H1 (cell line): ENCODE data around the gene ABHD10. TPM values are rescaled to one million over a fixed set of nuclear protein-coding genes. Genes with fewer than 3 reads are reported as not detected.

Experiments
- CTCF ChIA-PET: fragments of 300-600 bp; sonication (Branson Sonifier 250); formaldehyde crosslinking; loops from one replicate; lab custom pipeline; 2021; ENCODE audit not compliant: partially characterized antibody; lab: Charles Lee
- POLR2A ChIA-PET: fragments of 300-600 bp; sonication (Branson Sonifier 250); formaldehyde crosslinking; loops from one replicate; lab custom pipeline; 2021; ENCODE audit warnings: inconsistent platforms; ENCODE audit not compliant: partially characterized antibody; lab: Charles Lee
- DNase-seq, 2 experiments: peaks; one replicate each; pipeline versions ENCODE4 v3.0.0 to v3.0.0-alpha.2; 2010 to 2022; ENCODE audit warnings: low spot score in 2 of 2, low read depth in 1 of 2, mixed read lengths in 1 of 2
- FAIRE-seq: peaks from 2 replicates; lab custom pipeline; 2011; peaks lifted over from hg19 to GRCh38; lab: Jason Lieb, UNC
- H2AFZ ChIP-seq: 2 replicates; pipeline ENCODE4 v1.8.1; 2012; ENCODE audit warnings: low read length, inconsistent platforms
- H2AK5ac ChIP-seq: 2 replicates; pipeline ENCODE4 v1.6.1; 2013; ENCODE audit warnings: low read depth, low read length
- H2BK120ac ChIP-seq: replicated peaks from 2 replicates; pipeline ENCODE3; 2013; ENCODE audit warnings: low read depth, low read length, inconsistent platforms
- H2BK12ac ChIP-seq: 2 replicates; pipeline ENCODE4 v1.6.1; 2013; ENCODE audit warnings: low read depth, low read length
- H2BK15ac ChIP-seq: 2 replicates; pipeline ENCODE4 v1.6.1; 2013; ENCODE audit warnings: low read length
- H2BK20ac ChIP-seq: 2 replicates; pipeline ENCODE4 v1.6.1; 2013; ENCODE audit warnings: low read length
- H2BK5ac ChIP-seq: 2 replicates; pipeline ENCODE4 v1.6.1; 2013; ENCODE audit warnings: low read depth, low read length
- H3K14ac ChIP-seq: 2 replicates; pipeline ENCODE4 v1.6.1; 2013; ENCODE audit warnings: inconsistent platforms; ENCODE audit not compliant: insufficient read length
- H3K18ac ChIP-seq: 2 replicates; pipeline ENCODE4 v1.6.1; 2013; ENCODE audit warnings: low read length; ENCODE audit errors: extremely low read depth
- H3K23ac ChIP-seq: 2 replicates; pipeline ENCODE4 v1.6.1; 2013; ENCODE audit warnings: inconsistent platforms; ENCODE audit not compliant: insufficient read length
- H3K23me2 ChIP-seq: 2 replicates; pipeline ENCODE4 v1.6.1; 2013; ENCODE audit warnings: low read depth, low read length
- H3K27ac ChIP-seq: 2 replicates; pipeline ENCODE4 v1.6.1; 2011; ENCODE audit warnings: low read depth, low read length, inconsistent platforms
- H3K27me3 ChIP-seq, 4 experiments: replicated peaks in 1 of 4; 1 replicate in 1 of 4; 2 replicates in 3 of 4; pipeline versions ENCODE4 v1.6.1 to v1.8.1; 2011 to 2013; ENCODE audit warnings: low read length in 3 of 4, mild to moderate bottlenecking in 3 of 4, inconsistent platforms in 2 of 4, mixed read lengths in 2 of 4, moderate library complexity in 1 of 4; ENCODE audit not compliant: control insufficient read depth in 3 of 4, insufficient read depth in 3 of 4; ENCODE audit errors: extremely low read depth in 1 of 4
- H3K36me3 ChIP-seq, 4 experiments: 2 replicates each; pipeline versions ENCODE4 v1.6.1 to v1.8.1; 2011 to 2013; ENCODE audit warnings: mild to moderate bottlenecking in 4 of 4, low read length in 3 of 4, moderate library complexity in 2 of 4, control low read depth in 1 of 4, inconsistent platforms in 1 of 4; ENCODE audit not compliant: insufficient read depth in 4 of 4, control insufficient read depth in 2 of 4
- H3K4ac ChIP-seq: replicated peaks from 2 replicates; pipeline ENCODE3; 2013; ENCODE audit warnings: low read length, low read depth, mixed read lengths, inconsistent platforms; ENCODE audit not compliant: insufficient read length
- H3K4me1 ChIP-seq, 4 experiments: replicated peaks in 1 of 4; 1 replicate in 1 of 4; 2 replicates in 3 of 4; pipeline versions ENCODE4 v1.6.1 to v1.8.1; 2011 to 2013; ENCODE audit warnings: low read length in 3 of 4, inconsistent platforms in 2 of 4, mixed read lengths in 1 of 4; ENCODE audit not compliant: insufficient read depth in 4 of 4, control insufficient read depth in 3 of 4
- H3K4me2 ChIP-seq, 2 experiments: 2 replicates each; pipeline versions ENCODE4 v1.6.1 to v1.8.1; 2011 to 2013; ENCODE audit warnings: low read depth in 2 of 2, low read length in 2 of 2, control low read depth in 1 of 2, inconsistent platforms in 1 of 2, mild to moderate bottlenecking in 1 of 2; ENCODE audit not compliant: insufficient read depth in 1 of 2
- H3K4me3 ChIP-seq, 4 experiments: fragments of 200-600, 300-600 bp in 1 of 4; sonication (generic), shearing (Covaris generic), sonication (Bioruptor Twin) in 1 of 4; 2 replicates each; pipeline versions ENCODE4 v1.5.1 to v1.8.1; 2011 to 2016; ENCODE audit warnings: low read length in 4 of 4, low read depth in 3 of 4, control low read depth in 2 of 4, inconsistent platforms in 2 of 4, mild to moderate bottlenecking in 2 of 4, mixed read lengths in 1 of 4, moderate library complexity in 1 of 4; ENCODE audit not compliant: insufficient read depth in 2 of 4; ENCODE audit errors: extremely low read depth in 1 of 4
- H3K56ac ChIP-seq: replicated peaks from 2 replicates; pipeline ENCODE3; 2013; ENCODE audit warnings: low read depth, mild to moderate bottlenecking, mixed read lengths, low read length, inconsistent platforms; ENCODE audit not compliant: insufficient read length
- H3K79me1 ChIP-seq: 2 replicates; pipeline ENCODE4 v1.6.1; 2013; ENCODE audit warnings: low read depth, low read length, control low read depth
- H3K79me2 ChIP-seq, 2 experiments: 2 replicates each; pipeline versions ENCODE4 v1.6.1 to v1.8.1; 2012 to 2013; ENCODE audit warnings: low read length in 2 of 2, mild to moderate bottlenecking in 2 of 2, inconsistent platforms in 1 of 2; ENCODE audit not compliant: insufficient read depth in 2 of 2, control insufficient read depth in 1 of 2
- H3K9ac ChIP-seq, 4 experiments: replicated peaks in 1 of 4; 1 replicate in 1 of 4; 2 replicates in 3 of 4; pipeline versions ENCODE4 v1.6.1 to v1.8.1; 2011 to 2013; ENCODE audit warnings: low read depth in 3 of 4, low read length in 3 of 4, control low read depth in 2 of 4, mild to moderate bottlenecking in 2 of 4, moderate library complexity in 2 of 4, inconsistent platforms in 1 of 4; ENCODE audit errors: extremely low read depth in 1 of 4
- H3K9me3 ChIP-seq, 2 experiments: 2 replicates each; pipeline versions ENCODE4 v1.6.1 to v1.8.1; 2012 to 2013; ENCODE audit warnings: mild to moderate bottlenecking in 2 of 2, moderate library complexity in 2 of 2, control low read depth in 1 of 2, inconsistent platforms in 1 of 2, low read depth in 1 of 2, low read length in 1 of 2, mixed read lengths in 1 of 2; ENCODE audit not compliant: insufficient read depth in 2 of 2
- H4K20me1 ChIP-seq, 2 experiments: replicated peaks in 1 of 2; 2 replicates each; pipeline versions ENCODE3 to v1.8.1; 2011 to 2013; ENCODE audit warnings: inconsistent platforms in 2 of 2, low read length in 2 of 2, mild to moderate bottlenecking in 1 of 2; ENCODE audit not compliant: insufficient read depth in 2 of 2, control insufficient read depth in 1 of 2
- H4K5ac ChIP-seq: 2 replicates; pipeline ENCODE4 v1.6.1; 2013; ENCODE audit warnings: low read length, low read depth, mixed read lengths, inconsistent platforms; ENCODE audit not compliant: insufficient read length
- H4K8ac ChIP-seq: 2 replicates; pipeline ENCODE4 v1.8.0; 2013; ENCODE audit warnings: mild to moderate bottlenecking, moderate library complexity, low read length, inconsistent platforms; ENCODE audit not compliant: insufficient read depth; ENCODE audit errors: extremely low read depth
- H4K91ac ChIP-seq: replicated peaks from 2 replicates; pipeline ENCODE3; 2013; ENCODE audit warnings: low read length, mixed read lengths, inconsistent platforms; ENCODE audit not compliant: insufficient read length
- ATF2 ChIP-seq: IDR thresholded peaks from 2 replicates; pipeline ENCODE4 v1.6.1; 2012; ENCODE audit warnings: low read length, inconsistent platforms
- CEBPB ChIP-seq: IDR thresholded peaks from 2 replicates; pipeline ENCODE4 v1.6.1; 2012; ENCODE audit warnings: low read depth, low read length
- NRF1 ChIP-seq: IDR thresholded peaks from 2 replicates; pipeline ENCODE4 v1.6.1; 2011; ENCODE audit warnings: mild to moderate bottlenecking, low read depth, low read length, improper control_type of control experiment
- SIX5 ChIP-seq: IDR thresholded peaks from 2 replicates; pipeline ENCODE4 v1.6.1; 2011; ENCODE audit warnings: mild to moderate bottlenecking, low read depth, low read length
- SP2 ChIP-seq: IDR thresholded peaks from 2 replicates; pipeline ENCODE4 v1.6.1; 2012; ENCODE audit warnings: mild to moderate bottlenecking, low read length, inconsistent platforms
- WGBS, 2 experiments: shearing (Covaris generic) in 1 of 2; methylation state at CpG; one replicate each; pipeline versions ENCODE4 v1.1.6 to v1.1.7; 2013 to 2015; ENCODE audit warnings: low lambda C conversion rate in 2 of 2, mixed read lengths in 2 of 2, inconsistent platforms in 1 of 2, low coverage in 1 of 2, missing lambda C conversion rate in 1 of 2; ENCODE audit not compliant: insufficient replicate concordance in 2 of 2, insufficient coverage in 1 of 2, insufficient read length in 1 of 2; ENCODE audit errors: extremely low coverage in 1 of 2, missing lambda C conversion rate in 1 of 2; 5-methylcytosine and 5-hydroxymethylcytosine counted together
- polyA plus RNA-seq, 7 experiments: library from polyadenylated mRNA; depleted of rRNA in 3 of 7; stranded (reverse) in 5 of 7; unstranded in 2 of 7; fragments of >200 nt in 5 of 7; fragments of 200-250 nt in 2 of 7; gene quantifications; 1 replicate in 5 of 7; 2 replicates in 1 of 7; 4 replicates in 1 of 7; pipeline versions ENCODE4 v1.2.1 to v1.2.3, GENCODE V29; 2011 to 2013; ENCODE audit warnings: missing spikeins in 2 of 7, mixed read lengths in 2 of 7
- total RNA-seq: library from RNA; stranded (reverse); fragmentation: NEBNext Ultra II Directional; extraction: Animal tissue kit (Norgen Biotek cat#: 25700); gene quantifications from 2 replicates; pipeline ENCODE4 v1.2.1, GENCODE V29; 2021

Gene ABHD10
- total and polyA plus RNA-seq, 2 of the 8 experiments (the other 6 are each of a cell fraction or from before 2014, with no cell fraction given): 10.9 to 24.6 TPM

DNA sequence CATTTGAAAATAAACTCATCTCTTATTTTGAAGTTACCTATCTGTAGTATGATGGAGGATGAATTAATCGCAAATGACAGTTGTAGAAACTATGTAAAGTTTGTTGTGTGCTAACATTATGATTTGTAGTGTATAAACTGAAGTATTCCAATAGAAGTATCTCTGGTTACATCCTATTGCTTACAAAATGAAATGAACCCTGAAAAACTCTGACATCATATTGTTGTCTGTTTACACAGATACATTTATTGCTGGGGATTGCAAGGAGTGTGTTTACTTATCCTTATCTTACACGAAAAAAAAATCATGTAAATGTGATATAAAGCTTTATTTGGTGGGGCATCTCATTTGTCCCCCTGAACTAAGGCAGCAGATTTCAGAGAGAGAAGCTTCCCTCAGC is 2.6 kb upstream of the ABHD10 start:
- DNase-seq (no peak), FAIRE-seq (no peak)
- Histone ChIP-seq H3K79me2 (peaks cover 0 to 17% of the 10 kb centered on the region in 2 experiments; a peak in 3 of 4 replicates), H4K5ac (no peak overlapping the region), H2BK20ac (no peak overlapping the region), H2BK120ac (no peak overlapping the region), H2AK5ac (no peak overlapping the region), H3K4me3 (no peak overlapping the region), H3K23ac (no peak overlapping the region), H3K79me1 (no peaks in the 10 kb centered on the region; the same call in 1 of the 2 replicates), H3K4ac (no peak overlapping the region), H2BK12ac (no peak overlapping the region), H3K14ac (no peak overlapping the region), H3K4me1 (no peaks in the 10 kb centered on the region), H2BK15ac (no peak overlapping the region), H3K4me2 (no peak overlapping the region), H4K91ac (no peak overlapping the region), H2AFZ (no peak overlapping the region), H2BK5ac (no peak overlapping the region), H3K27me3 (no peaks in the 10 kb centered on the region), H3K18ac (no peak overlapping the region), H4K8ac (no peak overlapping the region), H3K27ac (no peak overlapping the region), H3K9ac (no peak overlapping the region), H3K56ac (no peak overlapping the region), H3K23me2 (peaks cover 3% of the 10 kb centered on the region), H3K36me3 (no peaks in the 10 kb centered on the region), H3K9me3 (no peaks in the 10 kb centered on the region)
- CTCF ChIA-PET: interaction anchor here (1.0 to 4.5 kb wide), 3 partner anchors 8 to 259 kb away, joined by 3 to 30 read pairs (median 21); no protein-coding TSS in a partner anchor
- POLR2A ChIA-PET: interaction anchor here (0.7 to 0.9 kb wide), 2 partner anchors 9 to 24 kb away, joined by 3 to 4 read pairs; no protein-coding TSS in a partner anchor
- 80% methylated on average over 2 of the region's 2 CpGs; no CpG with 5 or more reads in 1 of the 2 experiments for WGBS, 2 experiments
- TF ChIP-seq CEBPB: no peak
- TF ChIP-seq SP2: no peak
- TF ChIP-seq NRF1: no peak
- TF ChIP-seq SIX5: no peak
- no peak for TF ChIP-seq ATF2
- TF ChIP-seq, all 59 proteins: peak for 0
- H4K20me1 ChIP-seq: no peaks in the 10 kb centered on the region
